ENCODE results near the gene ABCA3.

ABCA3 gene

GRCh38 chr16:2297506-2297860 is 43.0 kb downstream of the ABCA3 start:
- no peak for TF ChIP-seq CTCF (IDR thresholded peaks at IDR 0.05; ENCODE audit: unreplicated experiment in 3 of 3)
- Mint-ChIP-seq H3K9me3 (no peaks in the 10 kb centered on the region), H3K27ac (no peak overlapping the region), H3K27me3 (ENCODE audit: low read depth) (no peaks in the 10 kb centered on the region), H3K4me3 (no peak overlapping the region), H3K36me3 (ENCODE audit: low read depth) (no peaks in the 10 kb centered on the region), H3K4me1 (no peaks in the 10 kb centered on the region)

- H3K36me3 Mint-ChIP-seq (ENCODE audit: low read depth), result no peaks in the 10 kb centered on the region
- no peaks in the 10 kb centered on the region for H3K9me3 Mint-ChIP-seq
- H3K4me3 Mint-ChIP-seq, result no peak overlapping the region
- H3K27me3 Mint-ChIP-seq (ENCODE audit: low read depth), result no peaks in the 10 kb centered on the region
- no peak for TF ChIP-seq CTCF (IDR thresholded peaks at IDR 0.05; ENCODE audit: unreplicated experiment in 3 of 3)
- H3K4me1 Mint-ChIP-seq, result no peaks in the 10 kb centered on the region
- H3K27ac Mint-ChIP-seq, result no peak overlapping the region
Observed at GRCh38 chr16:2296661-2297505, 43.6 kb downstream of the ABCA3 start.

GRCh38 chr16:2295056-2295798 is 45.3 kb downstream of the ABCA3 start:
- Mint-ChIP-seq H3K27ac (no peak overlapping the region), H3K4me1 (no peaks in the 10 kb centered on the region), H3K27me3 (ENCODE audit: low read depth) (no peaks in the 10 kb centered on the region), H3K36me3 (ENCODE audit: low read depth) (no peaks in the 10 kb centered on the region), H3K4me3 (no peak overlapping the region), H3K9me3 (no peaks in the 10 kb centered on the region)
- no peak for TF ChIP-seq CTCF (IDR thresholded peaks at IDR 0.05; ENCODE audit: unreplicated experiment in 3 of 3)

GRCh38 chr16:2292221-2292620 is 48.3 kb downstream of the ABCA3 start:
- Mint-ChIP-seq H3K36me3 (ENCODE audit: low read depth) (no peaks in the 10 kb centered on the region), H3K4me3 (no peak overlapping the region), H3K27me3 (ENCODE audit: low read depth) (no peaks in the 10 kb centered on the region), H3K27ac (no peak overlapping the region), H3K9me3 (no peaks in the 10 kb centered on the region), H3K4me1 (no peaks in the 10 kb centered on the region)
- TF ChIP-seq CTCF (IDR thresholded peaks at IDR 0.05; ENCODE audit: unreplicated experiment in 3 of 3), result no peak

- no peaks in the 10 kb centered on the region for H3K27me3 Mint-ChIP-seq (ENCODE audit: low read depth)
- H3K4me1 Mint-ChIP-seq, result no peaks in the 10 kb centered on the region
- no peak overlapping the region for H3K27ac Mint-ChIP-seq
- no peak overlapping the region for H3K4me3 Mint-ChIP-seq
- H3K36me3 Mint-ChIP-seq (ENCODE audit: low read depth), result no peaks in the 10 kb centered on the region
- no peak for TF ChIP-seq CTCF (IDR thresholded peaks at IDR 0.05; ENCODE audit: unreplicated experiment in 3 of 3)
- H3K9me3 Mint-ChIP-seq, result no peaks in the 10 kb centered on the region
Observed at GRCh38 chr16:2289282-2289681, 51.2 kb downstream of the ABCA3 start.
